HCT116 (cell line): ENCODE results near the gene AIDA.

Experiments used
- ELF1 ChIP-seq: IDR thresholded peaks from 2 replicates; pipeline ENCODE4 v1.6.1; 2012; ENCODE audit warnings: low read depth, borderline replicate concordance
- EZH2 ChIP-seq: fragments of 200-600 bp; sonication (generic); IDR thresholded peaks from 2 replicates; pipeline ENCODE4 v1.6.1; 2017; ENCODE audit warnings: antibody characterized with exemption, mixed run types
- EZH2phosphoT487 ChIP-seq: fragments of 200-600 bp; IDR thresholded peaks from 2 replicates; pipeline ENCODE4 v1.6.1; 2018; ENCODE audit warnings: antibody characterized with exemption, borderline replicate concordance
- JUND ChIP-seq: IDR thresholded peaks from 2 replicates; pipeline ENCODE4 v1.6.1; 2012
- POLR2A ChIP-seq: IDR thresholded peaks from 2 replicates; pipeline ENCODE4 v1.7.0; 2011; ENCODE audit warnings: borderline replicate concordance; ENCODE audit not compliant: insufficient read depth, insufficient read length; ENCODE audit errors: extremely low read depth
- POLR2AphosphoS5 ChIP-seq: IDR thresholded peaks from 2 replicates; pipeline ENCODE4 v1.6.1; 2011; ENCODE audit warnings: mild to moderate bottlenecking, low read depth, low read length, moderate library complexity
- RAD21 ChIP-seq: IDR thresholded peaks from 2 replicates; pipeline ENCODE4 v1.6.1; 2012; ENCODE audit warnings: low read depth, mild to moderate bottlenecking
- SIN3A ChIP-seq: IDR thresholded peaks from 2 replicates; pipeline ENCODE4 v1.6.1; 2012; ENCODE audit warnings: low read depth
- SP1 ChIP-seq: IDR thresholded peaks from 2 replicates; pipeline ENCODE4 v1.6.1; 2012; ENCODE audit warnings: low read depth
- YY1 ChIP-seq: IDR thresholded peaks from 2 replicates; pipeline ENCODE4 v1.6.1; 2011; ENCODE audit warnings: low read length, low read depth, moderate library complexity, mild to moderate bottlenecking; ENCODE audit not compliant: insufficient replicate concordance; ENCODE audit errors: extremely low read depth
- TF ChIP-seq, protein P1 (sequence below), 3 experiments: fragments of 200-600 bp in 1 of 3; sonication (generic) in 1 of 3; IDR thresholded peaks in 2 of 3; conservative IDR thresholded peaks in 1 of 3; 2 replicates each; pipeline ENCODE4 v1.5.1; 2012 to 2017; ENCODE audit warnings: low read depth in 2 of 3, low read length in 2 of 3, antibody characterized with exemption in 1 of 3, borderline replicate concordance in 1 of 3, control low read depth in 1 of 3, mild to moderate bottlenecking in 1 of 3, mixed read lengths in 1 of 3, mixed run types in 1 of 3, moderate library complexity in 1 of 3; ENCODE audit not compliant: insufficient read depth in 1 of 3
- TF ChIP-seq, protein P2 (sequence below): IDR thresholded peaks from 2 replicates; pipeline ENCODE4 v1.6.1; 2012
- TF ChIP-seq, protein P3 (sequence below): IDR thresholded peaks from 2 replicates; pipeline ENCODE4 v1.6.1; 2012; ENCODE audit warnings: low read depth
- TF ChIP-seq, protein P4 (sequence below): IDR thresholded peaks from 2 replicates; pipeline ENCODE4 v1.6.1; 2011; ENCODE audit warnings: mild to moderate bottlenecking, low read length, moderate library complexity; ENCODE audit not compliant: insufficient replicate concordance; ENCODE audit errors: extremely low read depth

DNA sequence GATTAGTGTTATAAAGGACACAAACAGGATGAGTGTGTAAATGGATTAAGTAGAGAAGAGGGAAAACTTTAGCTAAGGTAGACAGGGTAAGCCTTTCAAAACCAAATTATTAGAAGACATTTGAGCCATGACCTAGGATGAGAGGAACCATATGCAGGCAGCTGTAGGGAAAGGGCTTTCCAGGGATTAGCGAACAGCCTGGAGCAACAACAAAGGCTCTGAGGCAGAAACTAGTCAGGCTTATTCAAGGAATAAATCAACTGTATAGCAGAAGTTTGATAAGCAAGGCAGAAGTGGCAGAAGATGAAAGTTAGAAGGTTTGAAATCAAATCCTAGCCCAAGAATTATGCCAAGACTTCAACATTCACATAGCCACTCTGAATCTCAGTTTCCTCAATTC, 21.3 kb downstream of the AIDA start:
- TF ChIP-seq, protein P1, sequence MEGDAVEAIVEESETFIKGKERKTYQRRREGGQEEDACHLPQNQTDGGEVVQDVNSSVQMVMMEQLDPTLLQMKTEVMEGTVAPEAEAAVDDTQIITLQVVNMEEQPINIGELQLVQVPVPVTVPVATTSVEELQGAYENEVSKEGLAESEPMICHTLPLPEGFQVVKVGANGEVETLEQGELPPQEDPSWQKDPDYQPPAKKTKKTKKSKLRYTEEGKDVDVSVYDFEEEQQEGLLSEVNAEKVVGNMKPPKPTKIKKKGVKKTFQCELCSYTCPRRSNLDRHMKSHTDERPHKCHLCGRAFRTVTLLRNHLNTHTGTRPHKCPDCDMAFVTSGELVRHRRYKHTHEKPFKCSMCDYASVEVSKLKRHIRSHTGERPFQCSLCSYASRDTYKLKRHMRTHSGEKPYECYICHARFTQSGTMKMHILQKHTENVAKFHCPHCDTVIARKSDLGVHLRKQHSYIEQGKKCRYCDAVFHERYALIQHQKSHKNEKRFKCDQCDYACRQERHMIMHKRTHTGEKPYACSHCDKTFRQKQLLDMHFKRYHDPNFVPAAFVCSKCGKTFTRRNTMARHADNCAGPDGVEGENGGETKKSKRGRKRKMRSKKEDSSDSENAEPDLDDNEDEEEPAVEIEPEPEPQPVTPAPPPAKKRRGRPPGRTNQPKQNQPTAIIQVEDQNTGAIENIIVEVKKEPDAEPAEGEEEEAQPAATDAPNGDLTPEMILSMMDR (IDR thresholded peaks at IDR 0.05 in 2 of 3, conservative IDR thresholded peaks at IDR 0.05 in 1 of 3; ENCODE audit: borderline replicate concordance in 1 of 3, insufficient read depth in 1 of 3, low read depth in 2 of 3, low read length in 2 of 3), result no peak
- TF ChIP-seq EZH2phosphoT487, result no peak
- TF ChIP-seq SIN3A, result no peak
- TF ChIP-seq, protein P2, sequence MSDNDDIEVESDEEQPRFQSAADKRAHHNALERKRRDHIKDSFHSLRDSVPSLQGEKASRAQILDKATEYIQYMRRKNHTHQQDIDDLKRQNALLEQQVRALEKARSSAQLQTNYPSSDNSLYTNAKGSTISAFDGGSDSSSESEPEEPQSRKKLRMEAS, result no peak
- no peak for TF ChIP-seq EZH2
- no peak for TF ChIP-seq RAD21
- TF ChIP-seq JUND, result no peak
- no peak for TF ChIP-seq POLR2A
- TF ChIP-seq, protein P3, sequence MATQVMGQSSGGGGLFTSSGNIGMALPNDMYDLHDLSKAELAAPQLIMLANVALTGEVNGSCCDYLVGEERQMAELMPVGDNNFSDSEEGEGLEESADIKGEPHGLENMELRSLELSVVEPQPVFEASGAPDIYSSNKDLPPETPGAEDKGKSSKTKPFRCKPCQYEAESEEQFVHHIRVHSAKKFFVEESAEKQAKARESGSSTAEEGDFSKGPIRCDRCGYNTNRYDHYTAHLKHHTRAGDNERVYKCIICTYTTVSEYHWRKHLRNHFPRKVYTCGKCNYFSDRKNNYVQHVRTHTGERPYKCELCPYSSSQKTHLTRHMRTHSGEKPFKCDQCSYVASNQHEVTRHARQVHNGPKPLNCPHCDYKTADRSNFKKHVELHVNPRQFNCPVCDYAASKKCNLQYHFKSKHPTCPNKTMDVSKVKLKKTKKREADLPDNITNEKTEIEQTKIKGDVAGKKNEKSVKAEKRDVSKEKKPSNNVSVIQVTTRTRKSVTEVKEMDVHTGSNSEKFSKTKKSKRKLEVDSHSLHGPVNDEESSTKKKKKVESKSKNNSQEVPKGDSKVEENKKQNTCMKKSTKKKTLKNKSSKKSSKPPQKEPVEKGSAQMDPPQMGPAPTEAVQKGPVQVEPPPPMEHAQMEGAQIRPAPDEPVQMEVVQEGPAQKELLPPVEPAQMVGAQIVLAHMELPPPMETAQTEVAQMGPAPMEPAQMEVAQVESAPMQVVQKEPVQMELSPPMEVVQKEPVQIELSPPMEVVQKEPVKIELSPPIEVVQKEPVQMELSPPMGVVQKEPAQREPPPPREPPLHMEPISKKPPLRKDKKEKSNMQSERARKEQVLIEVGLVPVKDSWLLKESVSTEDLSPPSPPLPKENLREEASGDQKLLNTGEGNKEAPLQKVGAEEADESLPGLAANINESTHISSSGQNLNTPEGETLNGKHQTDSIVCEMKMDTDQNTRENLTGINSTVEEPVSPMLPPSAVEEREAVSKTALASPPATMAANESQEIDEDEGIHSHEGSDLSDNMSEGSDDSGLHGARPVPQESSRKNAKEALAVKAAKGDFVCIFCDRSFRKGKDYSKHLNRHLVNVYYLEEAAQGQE, result no peak
- TF ChIP-seq SP1, result no peak
- no peak for TF ChIP-seq YY1
- TF ChIP-seq, protein P4, sequence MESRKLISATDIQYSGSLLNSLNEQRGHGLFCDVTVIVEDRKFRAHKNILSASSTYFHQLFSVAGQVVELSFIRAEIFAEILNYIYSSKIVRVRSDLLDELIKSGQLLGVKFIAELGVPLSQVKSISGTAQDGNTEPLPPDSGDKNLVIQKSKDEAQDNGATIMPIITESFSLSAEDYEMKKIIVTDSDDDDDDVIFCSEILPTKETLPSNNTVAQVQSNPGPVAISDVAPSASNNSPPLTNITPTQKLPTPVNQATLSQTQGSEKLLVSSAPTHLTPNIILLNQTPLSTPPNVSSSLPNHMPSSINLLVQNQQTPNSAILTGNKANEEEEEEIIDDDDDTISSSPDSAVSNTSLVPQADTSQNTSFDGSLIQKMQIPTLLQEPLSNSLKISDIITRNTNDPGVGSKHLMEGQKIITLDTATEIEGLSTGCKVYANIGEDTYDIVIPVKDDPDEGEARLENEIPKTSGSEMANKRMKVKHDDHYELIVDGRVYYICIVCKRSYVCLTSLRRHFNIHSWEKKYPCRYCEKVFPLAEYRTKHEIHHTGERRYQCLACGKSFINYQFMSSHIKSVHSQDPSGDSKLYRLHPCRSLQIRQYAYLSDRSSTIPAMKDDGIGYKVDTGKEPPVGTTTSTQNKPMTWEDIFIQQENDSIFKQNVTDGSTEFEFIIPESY, result no peak
- no peak for TF ChIP-seq ELF1
- no peak for TF ChIP-seq POLR2AphosphoS5
